OCI-LY3 (cell line): ENCODE data around the gene DOP1B.

Experiments used
- H2AFZ ChIP-seq: fragments of 200-600, 300-600 bp; shearing (Covaris generic); 2 replicates; pipeline ENCODE4 v1.6.0; 2014; ENCODE audit warnings: antibody characterized with exemption, low read depth, low read length
- H3K27ac ChIP-seq: fragments of 200-600, 300-600 bp; sonication (generic); 2 replicates; pipeline ENCODE4 v1.5.1; 2014; ENCODE audit warnings: mild to moderate bottlenecking, low read length, moderate library complexity, mixed read lengths
- H3K27me3 ChIP-seq: fragments of 200-600, 300-600 bp; sonication (generic); 2 replicates; pipeline ENCODE4 v1.6.1; 2014; ENCODE audit warnings: low read depth, low read length, mixed read lengths
- H3K36me3 ChIP-seq: fragments of 200-600, 300-600 bp; sonication (generic); replicated peaks from 2 replicates; pipeline ENCODE3; 2014; ENCODE audit warnings: low read depth, low read length, mixed read lengths
- H3K4me1 ChIP-seq: fragments of 300-600, 200-600 bp; sonication (generic); 2 replicates; pipeline ENCODE4 v1.6.1; 2014; ENCODE audit warnings: low read length, mixed read lengths
- H3K4me2 ChIP-seq: fragments of 200-600, 300-600 bp; sonication (generic); 2 replicates; pipeline ENCODE4 v1.6.1; 2014; ENCODE audit warnings: low read length, mixed read lengths
- H3K4me3 ChIP-seq: fragments of 300-600, 200-600 bp; sonication (generic); 2 replicates; pipeline ENCODE4 v1.5.1; 2014; ENCODE audit warnings: antibody characterized with exemption, mild to moderate bottlenecking, low read length, moderate library complexity
- H3K79me2 ChIP-seq: fragments of 300-600, 200-600 bp; shearing (Covaris generic); 2 replicates; pipeline ENCODE4 v1.6.1; 2014; ENCODE audit warnings: mild to moderate bottlenecking, low read length, mixed read lengths
- H3K9ac ChIP-seq: fragments of 300-600, 200-600 bp; shearing (Covaris generic); 2 replicates; pipeline ENCODE4 v1.6.0; 2014; ENCODE audit warnings: mild to moderate bottlenecking, low read length, moderate library complexity
- H3K9me3 ChIP-seq: fragments of 200-600, 300-600 bp; shearing (Covaris generic); 2 replicates; pipeline ENCODE4 v1.6.1; 2014; ENCODE audit warnings: low read length, mixed read lengths; ENCODE audit not compliant: insufficient read depth
- H4K20me1 ChIP-seq: fragments of 200-600, 300-600 bp; sonication (generic); 2 replicates; pipeline ENCODE4 v1.6.1; 2016; ENCODE audit warnings: low read length, mixed read lengths; ENCODE audit not compliant: insufficient read depth
- CTCF ChIP-seq: fragments of 200-600, 300-600 bp; sonication (generic); IDR thresholded peaks from 2 replicates; pipeline ENCODE4 v1.5.1; 2014; ENCODE audit warnings: antibody characterized with exemption, low read length, low read depth
- EZH2phosphoT487 ChIP-seq: fragments of 200-600 bp; shearing (Covaris generic); IDR thresholded peaks from 2 replicates; pipeline ENCODE4 v1.6.1; 2018; ENCODE audit warnings: antibody characterized with exemption, mixed run types, low read depth

DOP1B gene

DNA sequence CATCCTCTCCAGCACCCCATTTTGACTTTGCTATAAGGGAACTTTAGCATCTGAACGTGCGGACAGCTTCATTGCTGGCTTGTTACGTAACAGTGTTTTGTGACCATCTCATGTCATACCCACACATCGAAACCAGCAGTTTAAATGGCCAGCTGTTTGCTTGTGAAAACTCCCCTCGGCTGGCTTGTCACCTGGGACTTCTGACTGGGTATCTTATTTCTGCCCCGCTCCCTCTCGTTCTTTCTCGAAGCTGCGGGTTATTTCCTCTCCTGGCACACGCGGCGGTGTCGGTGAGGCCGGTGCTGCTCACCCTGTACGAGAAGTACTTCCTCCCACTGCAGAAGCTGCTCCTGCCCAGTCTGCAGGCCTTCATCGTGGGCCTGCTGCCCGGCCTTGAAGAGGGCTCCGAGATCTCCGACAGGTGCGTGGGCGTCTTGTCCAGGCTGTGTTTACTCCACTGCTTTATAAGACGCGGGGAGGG is 43.5 kb downstream of the DOP1B start:
- Histone ChIP-seq H3K79me2 (no peaks in the 10 kb centered on the region), H3K4me1 (peaks cover 15% of the 10 kb centered on the region), H3K4me3 (no peak overlapping the region), H3K27me3 (no peaks in the 10 kb centered on the region), H3K36me3 (peaks cover 3% of the 10 kb centered on the region), H4K20me1 (no peaks in the 10 kb centered on the region), H3K4me2 (no peak overlapping the region), H3K9ac (no peak overlapping the region), H3K9me3 (no peaks in the 10 kb centered on the region), H3K27ac (no peak overlapping the region), H2AFZ (no peak overlapping the region)
- TF ChIP-seq EZH2phosphoT487 (no peak), CTCF (no peak)

- no peak overlapping the region for H3K4me2 ChIP-seq
- H3K4me1 ChIP-seq: peaks cover 30% of the 10 kb centered on the region
- no peak overlapping the region for H3K9ac ChIP-seq
- no peak overlapping the region for H2AFZ ChIP-seq
- H3K9me3 ChIP-seq: no peaks in the 10 kb centered on the region
- no peaks in the 10 kb centered on the region for H3K27me3 ChIP-seq
- H3K79me2 ChIP-seq: no peaks in the 10 kb centered on the region
- H4K20me1 ChIP-seq: no peaks in the 10 kb centered on the region
- H3K4me3 ChIP-seq: no peak overlapping the region
- TF ChIP-seq CTCF (no peak), EZH2phosphoT487 (no peak)
- peaks cover 3% of the 10 kb centered on the region for H3K36me3 ChIP-seq
- no peak overlapping the region for H3K27ac ChIP-seq
These were observed 46.3 kb downstream of the DOP1B start for GRCh38 chr21:36202726-36203602.

DNA sequence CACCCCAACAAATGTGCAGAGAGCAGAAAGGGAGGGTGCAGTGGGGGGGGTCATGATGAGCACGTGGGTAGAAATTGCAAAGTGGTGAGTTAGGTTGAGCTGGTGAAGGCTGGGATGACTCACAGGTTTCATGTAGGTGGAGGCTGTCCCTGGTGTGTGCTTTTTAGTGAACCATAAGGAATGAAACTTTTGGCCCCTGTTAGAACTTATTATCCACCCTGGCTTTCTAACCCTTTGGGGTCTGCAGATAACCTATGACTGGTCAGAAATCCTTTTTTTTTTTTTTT is 46.9 kb downstream of the DOP1B start:
- H3K27me3 ChIP-seq: no peaks in the 10 kb centered on the region
- no peak overlapping the region for H3K9ac ChIP-seq
- no peaks in the 10 kb centered on the region for H4K20me1 ChIP-seq
- H3K4me2 ChIP-seq: peak overlapping the region; percentile 39; the same call in 1 of the 2 replicates
- H3K79me2 ChIP-seq: no peaks in the 10 kb centered on the region
- peaks cover 36% of the 10 kb centered on the region for H3K4me1 ChIP-seq
- H3K9me3 ChIP-seq: no peaks in the 10 kb centered on the region
- TF ChIP-seq CTCF (no peak), EZH2phosphoT487 (no peak)
- peaks cover 3% of the 10 kb centered on the region for H3K36me3 ChIP-seq
- H2AFZ ChIP-seq: no peak overlapping the region
- no peak overlapping the region for H3K27ac ChIP-seq
- H3K4me3 ChIP-seq: no peak overlapping the region

DNA sequence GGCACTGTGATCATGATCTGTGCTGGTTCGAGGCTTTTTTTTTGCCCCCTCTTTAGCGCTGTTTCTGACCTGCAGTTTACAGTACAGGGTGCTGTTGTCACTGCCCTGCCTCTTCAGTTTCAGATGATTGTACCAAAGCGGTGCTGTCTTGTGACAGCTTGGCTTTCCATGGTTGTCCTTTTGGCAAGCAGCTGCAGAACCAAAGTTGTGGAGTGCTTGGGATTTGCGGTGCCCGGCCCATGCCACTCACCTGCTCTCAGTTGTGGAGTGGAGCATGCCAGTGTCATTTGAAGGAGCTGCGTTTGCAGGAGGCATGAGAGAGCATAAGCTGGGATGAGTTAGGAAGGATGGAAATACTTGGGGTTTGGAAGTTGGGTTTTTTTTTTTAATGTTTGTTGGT is 48.4 kb downstream of the DOP1B start:
- Histone ChIP-seq H3K27me3 (no peaks in the 10 kb centered on the region), H4K20me1 (no peaks in the 10 kb centered on the region), H3K9ac (no peak overlapping the region), H2AFZ (no peak overlapping the region), H3K79me2 (no peaks in the 10 kb centered on the region), H3K9me3 (no peaks in the 10 kb centered on the region), H3K36me3 (peaks cover 3% of the 10 kb centered on the region), H3K4me3 (no peak overlapping the region), H3K4me2 (no peak overlapping the region), H3K27ac (no peak overlapping the region), H3K4me1 (peaks cover 49% of the 10 kb centered on the region)
- TF ChIP-seq EZH2phosphoT487 (no peak), CTCF (no peak)
